GM19238 (cell line): ENCODE data around the gene SLC46A2.

Experiments
- DNase-seq: peaks from one replicate; pipeline ENCODE4 v3.0.0; 2011; ENCODE audit warnings: low spot score; ENCODE audit not compliant: insufficient read length

SLC46A2 gene

DNA sequence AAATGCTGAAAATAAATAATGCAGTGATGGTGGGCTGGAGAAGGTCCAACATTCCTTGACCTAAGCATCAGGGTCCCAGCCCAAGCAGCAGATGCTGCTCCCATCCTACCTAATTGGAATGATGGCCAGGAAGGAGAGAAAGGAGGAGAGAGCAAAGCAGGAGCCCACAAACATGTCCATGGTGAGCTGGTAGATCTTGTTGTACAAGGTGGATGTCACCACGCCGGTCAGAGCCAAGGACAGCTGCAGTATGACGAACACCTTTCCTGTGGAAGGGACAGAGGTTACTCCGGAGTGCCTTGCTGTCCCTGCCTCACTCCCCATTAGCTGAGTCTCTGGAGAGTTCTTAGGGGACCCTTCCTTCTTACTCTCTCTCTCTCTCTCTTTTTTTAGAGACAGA is 4.3 kb downstream of the SLC46A2 start:
- no peak for DNase-seq

DNA sequence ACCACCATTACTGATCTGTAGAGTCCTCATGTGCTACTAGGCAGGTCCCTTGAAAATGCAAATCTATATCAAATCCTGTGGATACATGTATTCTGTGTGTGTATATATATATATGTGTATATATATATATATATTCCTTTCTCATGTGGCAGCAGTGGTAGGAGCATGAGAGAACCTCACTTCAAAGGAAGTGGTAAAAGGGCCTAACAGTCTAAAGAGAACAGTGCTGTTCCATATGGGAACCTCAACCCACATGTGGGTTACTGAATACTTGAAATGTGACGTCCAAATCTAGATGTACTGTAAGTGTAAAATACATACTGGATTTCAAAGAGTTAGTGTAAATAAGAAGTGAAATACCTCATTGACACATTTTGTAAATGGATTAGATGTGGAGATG is 5.4 kb downstream of the SLC46A2 start:
- no peak for DNase-seq

DNA sequence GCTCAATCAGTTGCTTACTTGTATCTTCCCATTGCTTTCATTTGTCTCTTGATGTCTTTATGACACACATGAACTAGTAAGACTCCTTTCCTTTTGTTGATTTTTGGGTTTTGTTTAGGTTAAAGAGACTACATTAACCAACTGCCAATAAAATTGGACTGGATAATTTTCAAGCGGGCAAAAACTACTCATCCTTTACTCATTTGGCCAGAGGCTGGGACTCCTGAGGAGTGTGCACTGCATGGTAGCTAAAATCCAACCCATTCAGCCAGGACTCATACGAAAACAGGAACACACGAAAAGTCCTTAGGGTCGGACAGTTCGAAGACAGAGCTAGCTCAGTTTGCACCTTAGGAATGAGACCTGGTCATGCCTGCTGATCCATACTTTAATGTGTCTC is 6.0 kb downstream of the SLC46A2 start:
- no peak for DNase-seq

DNA sequence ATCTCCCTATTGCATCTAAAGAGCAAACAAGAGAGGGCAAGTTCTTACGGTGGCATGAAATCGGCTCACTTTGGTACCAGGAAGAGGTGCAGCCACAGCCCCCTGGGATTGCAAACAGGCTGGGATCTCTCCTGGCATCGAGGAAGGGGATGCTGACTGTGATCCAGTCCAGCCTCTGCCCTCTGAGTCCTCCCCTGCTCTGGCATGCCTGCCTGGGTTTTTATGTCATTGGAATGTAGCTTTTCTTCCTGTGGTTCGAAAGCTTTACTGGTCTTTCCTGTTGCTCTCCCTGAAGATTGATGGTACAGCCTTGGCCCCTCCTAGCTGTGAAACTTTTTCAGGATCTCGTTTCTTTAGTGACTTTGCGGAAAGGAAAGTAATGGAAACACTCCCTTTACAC is 6.6 kb downstream of the SLC46A2 start:
- DNase-seq: no peak

DNA sequence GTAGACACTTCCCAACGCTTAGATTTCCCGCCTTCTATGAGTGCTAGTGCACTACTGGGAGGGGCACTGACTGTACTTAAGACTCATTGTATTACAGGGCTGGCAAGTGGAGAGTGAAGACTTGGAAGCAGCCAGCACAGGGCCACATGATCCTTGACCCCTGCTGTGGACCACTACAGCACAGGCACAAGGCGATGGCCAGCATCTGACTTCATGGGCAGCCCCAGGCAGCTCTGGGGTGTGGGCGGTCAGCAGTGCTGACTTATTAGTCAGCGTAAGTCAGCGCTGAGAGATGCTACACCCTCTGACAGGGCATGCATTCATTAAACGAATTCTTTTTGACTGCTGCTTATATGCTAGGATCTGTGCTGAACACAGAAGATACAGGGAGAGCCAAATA is 9.3 kb downstream of the SLC46A2 start:
- no peak for DNase-seq

DNA sequence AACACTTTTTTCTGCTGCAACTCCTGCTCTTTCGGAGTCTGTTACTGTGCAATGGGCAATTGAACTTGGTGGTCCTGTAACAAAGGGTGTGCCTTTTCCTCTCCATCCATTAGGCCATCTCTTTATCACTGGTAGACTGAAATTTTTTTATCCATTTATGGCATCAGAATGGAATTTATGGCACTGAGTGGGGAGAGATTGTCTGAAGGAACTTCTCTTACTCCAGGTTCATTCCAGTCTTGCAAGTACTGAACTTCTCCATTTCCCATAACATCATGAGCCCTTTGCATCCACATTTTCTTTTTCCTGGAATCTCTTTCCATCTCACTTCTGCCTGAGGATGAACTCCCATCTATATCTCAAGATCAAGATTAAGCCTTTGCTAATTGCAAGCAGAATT is 10.0 kb downstream of the SLC46A2 start:
- DNase-seq: no peak

DNA sequence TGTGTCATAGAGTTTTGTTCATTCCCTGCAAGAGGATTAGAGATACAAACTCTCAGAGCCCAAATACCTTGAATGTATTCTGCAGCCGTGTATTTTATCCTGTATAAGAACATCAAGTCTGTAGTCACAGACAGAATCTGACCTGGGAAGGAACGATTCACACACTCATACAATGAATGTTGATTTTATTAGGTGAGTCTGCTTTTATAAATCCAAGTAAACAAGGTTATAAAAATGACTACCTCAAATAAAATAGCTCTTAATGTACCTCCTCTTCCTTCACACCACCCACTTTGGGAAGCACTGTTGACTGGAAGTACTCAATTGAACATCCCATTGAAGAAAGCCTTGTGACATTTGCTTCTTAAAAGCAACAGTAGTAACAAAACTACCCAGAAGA is 11.9 kb downstream of the SLC46A2 start:
- DNase-seq: no peak

DNA sequence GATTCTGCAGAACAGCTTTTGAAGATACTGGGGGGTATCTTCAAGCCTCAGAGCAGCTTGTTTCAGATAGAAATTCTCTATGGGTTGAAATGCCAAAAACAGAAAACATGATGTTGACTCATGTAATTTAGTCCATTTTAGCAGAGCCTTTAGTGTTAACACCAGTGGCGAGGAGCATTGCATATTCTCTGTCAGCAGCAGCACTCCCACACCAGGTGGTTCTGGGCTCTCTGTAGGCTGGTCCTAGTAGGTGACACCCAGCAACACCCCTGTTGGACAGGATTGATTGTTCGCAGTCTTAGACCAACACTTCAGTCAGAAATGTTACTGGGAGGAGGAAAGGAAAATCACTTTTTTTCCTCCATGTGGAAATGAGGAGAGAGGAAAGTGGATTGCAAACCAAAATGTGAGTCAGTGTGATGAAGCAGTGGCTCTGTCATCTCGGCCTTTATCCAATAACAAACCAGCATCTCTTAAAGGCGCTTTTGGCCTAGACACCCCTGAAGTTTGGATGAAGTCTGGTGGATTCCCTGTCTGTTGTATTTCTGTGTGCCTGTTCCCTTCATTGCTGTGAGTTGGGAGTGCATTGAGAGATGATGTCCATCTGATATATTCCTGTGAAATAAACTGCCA is 16.8 kb downstream of the SLC46A2 start:
- no peak for DNase-seq

DNA sequence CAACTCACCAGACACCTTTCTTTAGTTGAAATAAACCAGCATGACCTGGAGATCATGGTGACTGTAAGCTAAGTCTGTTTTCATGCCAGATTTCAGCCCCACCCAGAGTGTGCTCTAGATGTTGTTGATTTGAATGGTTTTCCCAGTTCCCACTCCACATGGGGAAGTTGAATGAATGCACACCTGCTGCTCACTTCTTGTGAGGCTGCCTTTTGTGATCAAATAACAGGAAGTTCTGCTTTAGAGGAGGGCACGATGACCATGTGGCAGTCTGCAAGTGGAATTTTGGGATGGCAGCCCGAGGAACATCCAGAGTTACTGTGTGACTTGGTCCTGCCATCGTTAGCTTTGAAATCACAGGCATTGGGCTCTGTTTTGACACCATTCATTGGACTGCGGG is 18.7 kb downstream of the SLC46A2 start:
- no peak for DNase-seq

DNA sequence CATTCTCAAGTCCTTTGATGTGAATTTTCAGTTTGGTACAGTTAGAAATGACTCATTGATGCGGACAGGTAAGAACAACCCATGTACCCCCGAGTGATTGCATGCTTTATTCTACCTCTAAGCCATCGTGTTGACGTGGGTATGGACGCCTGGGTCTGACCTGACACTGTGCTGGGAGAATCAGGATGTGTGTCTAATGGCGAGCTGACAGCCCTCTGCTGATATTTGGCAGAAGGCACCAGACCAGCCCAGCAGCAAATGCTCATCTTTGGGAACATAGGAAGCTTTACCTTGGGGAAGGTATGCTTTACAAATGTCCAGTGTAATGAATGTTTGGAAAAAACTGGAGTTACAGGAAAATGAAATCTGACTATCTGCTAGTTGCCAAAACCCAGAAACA is 20.1 kb downstream of the SLC46A2 start:
- no peak for DNase-seq

DNA sequence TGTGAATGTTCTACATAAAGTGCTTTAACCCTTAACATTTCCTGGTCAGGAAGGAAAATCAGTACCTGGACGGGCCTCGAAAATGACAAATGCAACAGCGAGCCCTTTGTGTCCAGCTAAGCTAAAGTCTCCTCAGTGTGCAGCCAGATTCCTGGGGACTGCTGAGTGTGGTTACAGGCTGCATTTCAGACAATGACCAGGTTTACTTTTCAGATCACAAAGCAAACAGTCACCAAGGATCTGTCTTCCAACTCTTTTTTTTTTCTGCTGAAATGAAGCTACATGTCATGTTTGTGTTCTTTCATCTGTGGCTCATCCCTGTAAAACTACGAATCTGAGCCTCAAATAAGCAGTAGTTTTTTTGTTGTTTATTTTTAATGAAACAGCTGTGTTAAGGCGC is 20.8 kb downstream of the SLC46A2 start:
- DNase-seq: no peak

DNA sequence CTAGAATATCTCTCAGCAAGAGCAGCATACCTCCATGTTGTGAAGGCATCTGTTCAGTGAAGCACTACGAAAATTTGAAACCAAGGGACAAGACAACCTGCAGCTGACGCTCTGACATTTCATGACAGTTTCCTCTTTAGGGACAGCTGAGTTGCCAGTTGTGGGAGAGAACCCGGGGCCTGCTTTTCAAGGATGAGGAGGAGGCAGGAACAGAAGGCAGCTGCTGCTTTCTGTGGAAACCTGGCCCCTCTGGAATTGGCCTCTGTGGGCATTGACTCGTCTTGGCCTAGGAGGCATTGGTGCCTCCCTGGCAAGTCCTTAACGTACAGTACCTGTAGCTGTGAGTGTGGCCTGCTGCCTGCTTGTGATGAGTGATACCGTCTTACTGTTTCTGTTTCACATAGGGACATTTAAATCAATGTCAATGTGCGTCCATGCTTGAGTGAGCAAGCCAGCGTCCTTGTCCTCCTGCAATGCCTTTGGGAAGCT is 21.6 kb downstream of the SLC46A2 start:
- no peak for DNase-seq

DNA sequence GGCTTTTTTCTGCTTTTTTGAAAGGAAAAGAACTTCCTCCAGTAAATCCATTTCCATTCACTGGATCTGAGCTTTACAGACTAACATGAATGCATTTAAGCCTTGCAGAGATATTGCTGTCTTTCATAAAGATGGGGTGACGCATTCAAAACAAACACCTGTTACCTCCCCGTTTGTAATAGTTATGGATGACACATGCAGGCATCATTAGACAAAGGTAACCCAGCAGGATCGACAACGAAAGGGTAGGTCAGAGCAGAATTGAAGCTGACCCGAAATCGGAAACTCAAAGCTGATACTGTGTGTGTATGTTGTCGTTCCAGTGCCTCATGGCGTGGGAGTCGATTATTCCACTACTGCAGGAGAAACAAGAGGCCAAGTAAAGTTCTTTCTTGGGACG is 22.2 kb downstream of the SLC46A2 start:
- no peak for DNase-seq

DNA sequence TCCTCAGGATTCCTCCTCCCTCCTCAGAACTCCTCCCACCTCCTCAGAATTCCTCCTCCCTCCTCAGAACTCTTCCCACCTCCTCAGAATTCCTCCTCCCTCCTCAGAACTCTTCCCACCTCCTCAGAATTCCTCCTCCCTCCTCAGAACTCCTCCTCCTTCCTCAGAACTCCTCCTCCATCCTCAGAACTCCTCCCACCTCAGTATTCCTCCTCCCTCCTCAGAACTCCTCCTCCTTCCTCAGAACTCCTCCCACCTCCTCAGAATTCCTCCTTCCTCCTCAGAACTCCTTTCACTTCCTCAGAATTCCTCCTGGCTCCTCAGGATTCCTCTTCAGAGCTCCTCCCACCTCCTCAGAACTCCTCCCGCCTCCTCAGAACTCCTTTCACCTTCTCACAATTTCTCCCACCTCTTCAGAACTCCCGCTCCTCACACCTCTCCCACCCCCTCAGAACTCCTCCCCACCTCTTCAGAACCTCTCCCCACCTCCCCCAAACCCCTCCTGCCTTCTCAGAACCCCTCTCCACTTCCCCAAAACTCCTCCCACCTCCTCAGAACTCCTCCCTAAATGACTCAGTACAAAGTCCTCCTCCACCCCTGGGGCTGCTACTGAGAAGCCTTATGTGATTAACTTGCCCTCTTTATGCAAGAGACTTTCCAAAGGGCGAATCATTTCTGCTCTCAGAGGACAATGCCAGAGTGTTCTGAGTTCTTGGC is 23.2 kb downstream of the SLC46A2 start:
- no peak for DNase-seq

DNA sequence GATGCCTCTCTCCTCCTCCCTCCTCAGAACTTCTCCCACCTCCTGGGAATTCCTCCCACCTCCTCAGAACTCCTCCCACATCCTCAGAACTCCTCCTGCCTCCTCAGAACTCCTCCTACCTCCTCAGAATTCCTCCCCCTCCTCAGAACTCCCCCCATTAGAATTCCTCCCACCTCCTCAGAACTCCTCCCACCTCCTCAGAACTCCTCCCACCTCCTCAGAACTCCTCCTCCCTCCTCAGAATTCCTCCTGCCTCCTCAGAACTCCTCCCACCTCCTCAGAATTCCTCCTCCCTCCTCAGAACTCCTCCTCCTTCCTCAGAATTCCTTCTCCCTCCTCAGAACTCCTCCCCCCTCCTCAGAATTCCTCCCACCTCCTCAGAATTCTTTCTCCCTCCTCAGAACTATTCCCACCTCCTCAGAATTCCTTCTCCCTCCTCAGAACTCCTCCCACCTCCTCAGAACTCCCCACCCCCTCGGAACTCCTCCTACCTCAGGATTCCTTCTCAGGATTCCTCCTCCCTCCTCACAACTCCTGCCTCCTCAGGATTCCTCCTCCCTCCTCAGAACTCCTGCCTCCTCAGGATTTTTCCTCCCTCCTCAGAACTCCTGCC is 23.9 kb downstream of the SLC46A2 start:
- no peak for DNase-seq

DNA sequence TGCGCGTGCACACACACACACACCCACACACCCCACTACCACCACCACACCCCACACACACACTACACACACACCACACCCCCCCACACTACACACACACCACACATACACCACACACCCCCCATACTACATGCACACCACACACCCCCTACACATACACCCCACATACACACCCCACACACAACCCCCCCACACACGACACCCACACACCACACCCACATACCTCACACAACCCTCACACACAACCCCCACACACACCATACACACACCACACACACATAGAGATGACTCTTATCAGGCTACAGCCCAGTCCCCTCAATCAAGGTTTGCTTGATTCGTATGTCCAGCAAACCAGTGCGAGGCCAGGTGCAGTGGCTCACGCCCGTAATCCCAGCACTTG is 25.7 kb downstream of the SLC46A2 start:
- no peak for DNase-seq

DNA sequence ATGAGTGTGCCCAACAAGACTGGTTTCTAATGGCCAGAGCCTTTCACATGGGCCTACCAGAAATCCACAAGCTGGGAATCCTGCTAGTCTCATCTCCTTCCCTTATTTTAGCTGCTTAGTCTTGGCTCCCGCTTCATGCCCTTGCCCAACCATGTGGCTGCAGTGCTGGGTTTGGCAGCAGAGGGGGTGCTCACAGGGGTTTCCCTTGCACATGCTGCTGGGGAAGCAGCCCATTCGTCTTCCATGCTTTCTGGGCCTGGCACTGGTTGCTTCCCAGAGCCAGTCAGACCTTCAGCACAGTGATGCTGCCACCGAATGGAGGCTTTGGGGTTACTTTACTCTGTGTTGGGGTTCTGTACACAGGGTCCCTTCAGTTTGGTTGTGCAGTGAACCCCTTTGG is 26.3 kb downstream of the SLC46A2 start:
- DNase-seq: no peak

DNA sequence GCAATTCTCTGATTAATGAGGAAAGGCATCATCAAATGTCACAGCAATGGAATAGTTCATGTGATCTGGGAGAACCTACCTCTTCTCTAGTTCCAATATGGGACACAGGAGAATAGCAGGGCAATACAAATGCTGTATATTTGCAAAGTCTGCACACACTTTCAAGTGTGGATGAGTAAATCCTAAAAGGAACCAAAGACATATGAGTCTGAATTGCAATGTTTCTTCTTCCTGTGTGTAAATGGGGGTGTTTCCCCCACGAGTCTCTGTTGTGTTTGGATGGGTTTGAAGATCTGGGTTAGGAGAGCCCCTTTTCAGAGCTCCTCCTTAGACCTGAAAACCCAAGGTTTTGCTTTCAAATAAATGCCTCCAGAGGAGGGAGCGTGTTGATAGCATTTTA is 26.9 kb downstream of the SLC46A2 start:
- DNase-seq: no peak

DNA sequence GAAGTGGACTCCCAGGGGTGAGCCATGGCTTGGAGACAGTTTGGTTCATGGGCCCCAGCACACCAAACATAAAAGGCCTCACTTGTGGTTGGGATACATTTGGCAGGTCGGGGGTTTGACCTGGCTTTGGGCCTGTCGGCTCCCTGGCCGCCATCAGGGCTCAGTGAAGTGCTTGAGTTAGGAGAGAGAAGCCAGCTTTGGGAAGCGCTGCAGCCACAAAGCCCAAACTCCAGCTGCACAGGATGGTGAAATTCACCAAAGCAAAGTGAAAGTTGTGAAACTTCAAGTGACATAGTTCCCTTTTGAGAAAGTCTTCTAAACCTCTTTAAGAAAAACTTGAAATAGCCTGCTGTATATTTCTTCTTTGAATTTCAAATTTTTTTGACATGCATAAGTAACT is 27.5 kb downstream of the SLC46A2 start:
- no peak for DNase-seq

DNA sequence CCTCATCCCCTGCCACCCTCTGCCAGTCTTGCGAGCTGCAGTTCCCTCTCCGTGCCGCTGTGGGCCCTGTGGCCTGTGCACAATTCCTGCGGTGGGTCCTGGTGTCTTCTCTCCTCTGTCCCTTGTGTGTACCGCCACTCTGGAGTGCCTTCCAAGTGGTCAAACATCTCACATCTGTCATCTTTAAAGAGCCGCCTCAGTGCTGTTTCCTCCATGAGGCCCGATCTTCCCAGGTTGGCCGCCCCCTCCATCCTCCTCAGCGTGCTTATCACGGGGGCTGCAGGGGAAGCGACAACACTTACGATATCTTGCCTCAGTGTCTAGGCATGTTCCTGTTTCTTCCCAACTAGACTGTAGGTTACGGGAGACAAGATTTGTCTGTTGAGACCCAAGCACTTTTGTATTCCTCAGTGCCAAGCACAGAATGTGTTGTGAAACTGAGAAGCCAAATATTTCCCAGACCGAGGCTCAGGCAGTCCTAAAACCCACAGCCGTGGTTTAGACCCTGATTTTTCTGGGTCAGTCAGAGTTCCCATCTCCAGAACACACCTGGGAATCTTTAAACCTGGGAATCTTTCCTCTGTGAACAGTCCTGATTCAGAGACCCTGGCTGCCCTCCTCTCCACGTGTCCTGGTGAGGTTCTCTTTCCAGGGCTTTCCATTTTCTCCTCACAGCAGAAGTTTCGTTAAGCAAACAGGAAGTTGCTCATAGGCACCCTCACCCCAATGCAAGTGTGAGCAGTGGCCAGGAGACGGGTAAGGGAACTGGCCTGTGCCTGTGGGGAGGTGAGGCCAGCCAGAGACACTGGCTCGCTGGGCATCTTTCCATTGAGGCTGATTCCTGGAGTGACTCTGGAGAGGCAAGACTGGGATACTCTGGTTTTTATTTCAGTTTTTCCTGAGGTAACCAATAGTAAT is 28.8 kb downstream of the SLC46A2 start:
- DNase-seq: no peak

DNA sequence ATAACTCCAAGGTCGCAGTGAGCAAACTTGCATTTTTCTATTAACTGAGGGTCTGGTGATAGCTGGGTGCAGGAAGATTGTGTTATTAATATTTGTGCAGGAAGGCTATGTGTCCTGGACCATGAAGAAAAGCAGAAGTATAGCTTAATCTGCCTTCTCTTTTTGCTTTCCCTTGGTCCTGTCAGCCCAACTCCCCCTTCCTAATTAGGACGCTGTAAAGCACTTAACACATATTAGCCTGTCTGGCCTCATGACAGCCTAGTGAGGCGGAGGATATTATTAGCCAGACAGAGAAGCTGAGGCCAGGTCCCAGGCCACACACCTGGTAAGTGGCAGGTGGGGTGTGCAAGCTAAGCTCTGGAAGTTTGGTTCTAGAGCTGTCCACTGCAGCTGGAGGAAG is 29.5 kb downstream of the SLC46A2 start:
- DNase-seq: no peak

DNA sequence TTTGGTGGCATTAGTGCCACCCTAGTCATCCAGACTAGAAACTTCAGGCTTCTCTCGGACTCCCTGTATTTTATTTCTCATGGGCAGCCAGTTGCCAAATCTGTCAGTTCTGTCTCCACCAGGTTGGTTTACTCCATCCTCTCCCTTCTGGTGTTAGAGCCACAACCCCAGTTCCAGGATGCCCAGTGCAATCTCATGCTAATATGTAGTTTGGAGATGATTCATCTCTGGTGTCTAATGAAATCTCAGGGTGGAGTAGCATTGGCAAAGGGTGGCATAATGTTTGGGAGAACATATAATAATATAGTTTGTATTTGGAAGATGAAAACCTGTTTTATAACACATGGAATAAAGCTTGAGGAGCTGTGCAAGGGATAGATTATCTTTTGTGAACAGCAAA is 30.2 kb downstream of the SLC46A2 start:
- no peak for DNase-seq
